ENCODE measurements around the gene GBF1.

GBF1 gene

DNA sequence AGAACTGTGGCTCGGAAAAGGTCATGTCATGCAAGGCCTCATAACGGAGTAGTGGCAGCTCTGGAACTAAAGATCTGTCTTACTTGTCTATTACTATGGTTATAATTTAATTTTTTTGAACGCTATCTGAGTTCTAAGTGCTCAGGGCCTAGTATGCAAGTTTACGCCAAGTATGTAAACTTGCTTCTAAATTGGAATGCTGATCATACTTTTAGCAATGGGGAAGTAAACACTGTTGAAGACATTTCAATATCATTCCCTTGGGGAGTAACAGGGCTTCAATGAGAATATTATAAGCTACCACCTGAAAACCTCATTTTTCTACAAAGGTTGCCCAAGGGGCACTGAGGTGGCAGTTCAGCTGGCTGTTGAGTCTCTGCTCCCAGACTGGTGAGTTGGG lies 80.7 kb downstream of the GBF1 start:
- Histone ChIP-seq H3K4me1 (no peaks in the 10 kb centered on the region), H3K36me3 (ENCODE audit: control insufficient read depth, insufficient read depth, low read length) (no peaks in the 10 kb centered on the region), H3K9me3 (ENCODE audit: control insufficient read depth, low read length) (no peaks in the 10 kb centered on the region), H3K27me3 (ENCODE audit: control insufficient read depth, insufficient read depth, low read length) (no peaks in the 10 kb centered on the region), H3K79me2 (peaks cover 30% of the 10 kb centered on the region), H2AFZ (no peak overlapping the region), H3K4me2 (ENCODE audit: low read length) (no peak overlapping the region), H3K27ac (no peak overlapping the region), H3K4me3 (ENCODE audit: low read depth, low read length) (no peak overlapping the region), H3K9ac (no peak overlapping the region)
- TF ChIP-seq, protein P1, sequence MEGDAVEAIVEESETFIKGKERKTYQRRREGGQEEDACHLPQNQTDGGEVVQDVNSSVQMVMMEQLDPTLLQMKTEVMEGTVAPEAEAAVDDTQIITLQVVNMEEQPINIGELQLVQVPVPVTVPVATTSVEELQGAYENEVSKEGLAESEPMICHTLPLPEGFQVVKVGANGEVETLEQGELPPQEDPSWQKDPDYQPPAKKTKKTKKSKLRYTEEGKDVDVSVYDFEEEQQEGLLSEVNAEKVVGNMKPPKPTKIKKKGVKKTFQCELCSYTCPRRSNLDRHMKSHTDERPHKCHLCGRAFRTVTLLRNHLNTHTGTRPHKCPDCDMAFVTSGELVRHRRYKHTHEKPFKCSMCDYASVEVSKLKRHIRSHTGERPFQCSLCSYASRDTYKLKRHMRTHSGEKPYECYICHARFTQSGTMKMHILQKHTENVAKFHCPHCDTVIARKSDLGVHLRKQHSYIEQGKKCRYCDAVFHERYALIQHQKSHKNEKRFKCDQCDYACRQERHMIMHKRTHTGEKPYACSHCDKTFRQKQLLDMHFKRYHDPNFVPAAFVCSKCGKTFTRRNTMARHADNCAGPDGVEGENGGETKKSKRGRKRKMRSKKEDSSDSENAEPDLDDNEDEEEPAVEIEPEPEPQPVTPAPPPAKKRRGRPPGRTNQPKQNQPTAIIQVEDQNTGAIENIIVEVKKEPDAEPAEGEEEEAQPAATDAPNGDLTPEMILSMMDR (IDR thresholded peaks at IDR 0.05), result no peak

DNA sequence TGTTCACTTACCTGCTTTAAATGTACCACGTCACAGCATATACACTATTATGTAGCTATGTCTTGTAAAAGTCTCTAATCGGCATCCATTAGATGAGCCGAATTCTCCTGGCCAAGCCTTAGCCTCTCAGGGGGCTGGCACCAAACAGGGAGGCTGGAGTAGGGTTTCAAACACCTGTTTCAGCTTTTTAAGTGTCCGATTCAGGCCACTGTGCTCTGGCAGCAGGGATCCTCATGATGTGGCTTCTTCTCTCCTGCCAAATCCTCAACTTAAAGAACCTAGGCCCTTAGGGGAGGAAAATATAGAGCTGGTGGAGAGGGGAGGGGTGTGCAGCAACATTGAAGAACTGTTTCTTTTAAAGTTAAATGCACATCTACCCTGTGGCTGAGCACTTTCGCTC lies 81.7 kb downstream of the GBF1 start:
- Histone ChIP-seq H3K9me3 (ENCODE audit: control insufficient read depth, low read length) (no peaks in the 10 kb centered on the region), H2AFZ (no peak overlapping the region), H3K9ac (no peak overlapping the region), H3K27me3 (ENCODE audit: control insufficient read depth, insufficient read depth, low read length) (no peaks in the 10 kb centered on the region), H3K79me2 (peaks cover 26% of the 10 kb centered on the region), H3K27ac (no peak overlapping the region), H3K4me1 (no peaks in the 10 kb centered on the region), H3K4me2 (ENCODE audit: low read length) (no peak overlapping the region), H3K4me3 (ENCODE audit: low read depth, low read length) (no peak overlapping the region), H3K36me3 (ENCODE audit: control insufficient read depth, insufficient read depth, low read length) (no peaks in the 10 kb centered on the region)
- TF ChIP-seq, protein P1 (IDR thresholded peaks at IDR 0.05), result no peak

DNA sequence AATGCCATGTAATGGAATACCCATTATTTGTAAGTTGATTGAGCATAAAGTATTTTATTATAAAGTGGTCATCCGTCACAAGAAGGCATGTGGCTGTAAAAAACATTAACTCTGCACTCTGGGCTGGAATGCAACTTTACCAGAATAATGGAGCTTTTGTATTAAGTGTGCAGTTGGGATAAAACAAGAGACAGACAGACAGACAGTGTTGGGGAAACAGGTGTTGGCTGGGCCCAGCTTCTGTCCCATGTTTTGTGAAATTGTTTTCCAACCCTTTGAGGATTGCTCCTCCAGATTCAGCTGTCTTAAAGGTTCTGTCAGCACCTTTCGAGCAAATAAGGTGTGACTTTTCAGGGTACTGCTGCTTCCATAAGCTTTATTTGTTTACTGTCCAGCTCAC lies 82.3 kb downstream of the GBF1 start:
- Histone ChIP-seq H3K36me3 (ENCODE audit: control insufficient read depth, insufficient read depth, low read length) (no peaks in the 10 kb centered on the region), H3K4me1 (no peaks in the 10 kb centered on the region), H3K27ac (no peak overlapping the region), H3K27me3 (ENCODE audit: control insufficient read depth, insufficient read depth, low read length) (no peaks in the 10 kb centered on the region), H3K4me3 (ENCODE audit: low read depth, low read length) (no peak overlapping the region), H3K9me3 (ENCODE audit: control insufficient read depth, low read length) (no peaks in the 10 kb centered on the region), H3K9ac (no peak overlapping the region), H3K79me2 (peaks cover 25% of the 10 kb centered on the region), H2AFZ (no peak overlapping the region), H3K4me2 (ENCODE audit: low read length) (no peak overlapping the region)
- TF ChIP-seq, protein P1 (IDR thresholded peaks at IDR 0.05), result no peak

DNA sequence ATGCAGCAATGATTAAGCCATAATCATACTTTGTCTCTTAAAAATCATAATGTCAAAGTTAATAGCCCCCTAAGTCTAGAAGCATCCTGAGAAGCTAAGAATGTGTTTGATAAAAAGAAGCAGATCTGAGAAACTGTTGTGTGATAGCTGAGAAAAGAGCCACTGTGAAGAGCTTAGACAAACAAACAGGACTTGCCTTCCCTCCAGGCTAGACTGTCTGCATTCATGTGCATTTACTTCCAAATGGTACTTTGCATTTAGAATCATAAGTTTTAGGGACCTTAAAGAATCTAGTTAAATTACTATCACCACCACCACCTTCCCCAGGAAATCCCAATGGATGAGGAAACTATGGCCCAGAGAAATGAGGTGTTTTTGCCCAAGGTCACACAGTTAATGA lies 87.4 kb downstream of the GBF1 start:
- H3K4me1 ChIP-seq, result peaks cover 12% of the 10 kb centered on the region
- no peaks in the 10 kb centered on the region for H3K36me3 ChIP-seq (ENCODE audit: control insufficient read depth, insufficient read depth, low read length)
- H3K4me2 ChIP-seq (ENCODE audit: low read length), result no peak overlapping the region
- H3K9ac ChIP-seq, result no peak overlapping the region
- H3K9me3 ChIP-seq (ENCODE audit: control insufficient read depth, low read length), result no peaks in the 10 kb centered on the region
- TF ChIP-seq, protein P1 (IDR thresholded peaks at IDR 0.05), result no peak
- H3K27me3 ChIP-seq (ENCODE audit: control insufficient read depth, insufficient read depth, low read length), result no peaks in the 10 kb centered on the region
- no peak overlapping the region for H3K4me3 ChIP-seq (ENCODE audit: low read depth, low read length)
- H3K79me2 ChIP-seq, result peaks cover 9% of the 10 kb centered on the region
- H2AFZ ChIP-seq, result no peak overlapping the region
- no peak overlapping the region for H3K27ac ChIP-seq

DNA sequence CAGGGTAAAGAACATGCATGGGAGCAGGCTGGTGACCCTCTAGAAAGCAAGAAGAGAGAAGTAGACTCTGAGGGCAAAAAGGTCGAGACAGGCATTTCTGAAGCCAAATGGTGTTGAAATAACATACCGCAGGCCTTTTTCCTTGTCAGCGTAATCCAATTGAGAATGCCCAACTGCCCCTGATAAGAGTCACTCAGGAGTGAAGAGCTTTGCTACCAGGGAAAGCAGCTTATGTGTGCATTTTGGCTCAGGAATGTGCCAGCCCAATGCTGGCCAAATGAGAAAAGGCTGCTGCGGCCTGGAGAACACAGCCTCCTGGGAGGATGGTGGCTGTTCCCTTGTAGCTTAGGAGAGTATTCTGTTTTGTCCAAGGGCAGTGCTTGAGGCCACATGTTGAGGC lies 88.8 kb downstream of the GBF1 start:
- TF ChIP-seq, protein P1 (IDR thresholded peaks at IDR 0.05), result no peak
- H3K27ac ChIP-seq, result peak overlapping the region; percentile 71
- H3K4me3 ChIP-seq (ENCODE audit: low read depth, low read length), result no peak overlapping the region
- H2AFZ ChIP-seq, result no peak overlapping the region
- no peaks in the 10 kb centered on the region for H3K27me3 ChIP-seq (ENCODE audit: control insufficient read depth, insufficient read depth, low read length)
- no peaks in the 10 kb centered on the region for H3K36me3 ChIP-seq (ENCODE audit: control insufficient read depth, insufficient read depth, low read length)
- H3K4me1 ChIP-seq, result peaks cover 12% of the 10 kb centered on the region
- H3K9ac ChIP-seq, result no peak overlapping the region
- H3K9me3 ChIP-seq (ENCODE audit: control insufficient read depth, low read length), result no peaks in the 10 kb centered on the region
- peak overlapping the region; percentile 5 for H3K4me2 ChIP-seq (ENCODE audit: low read length)
- H3K79me2 ChIP-seq, result peaks cover 9% of the 10 kb centered on the region
